B cell (primary cell): Measurements from ENCODE around the gene DTHD1. TPM values are rescaled to one million over a fixed set of nuclear protein-coding genes. Genes with fewer than 3 reads are reported as not detected.
A peak's percentile ranks its signal among the peaks of the same experiment; 100 is the strongest.

Experiments used
- ATAC-seq: fragments of 200-7000 bp; cut with Tn5 transposase; one replicate; pipeline ENCODE4 v1.10.0; 2021; ENCODE audit warnings: low read depth, mild to moderate bottlenecking, moderate number of reproducible peaks, moderate library complexity
- CTCF ChIA-PET: fragments of 350-600 bp; sonication (Branson Sonifier 250); formaldehyde crosslinking; loops from one replicate; lab custom pipeline; 2021; ENCODE audit warnings: antibody characterized with exemption, inconsistent platforms; lab: Charles Lee
- POLR2A ChIA-PET: fragments of 350-600 bp; sonication (Branson Sonifier 250); formaldehyde crosslinking; loops from one replicate; lab custom pipeline; 2021; ENCODE audit warnings: antibody characterized with exemption; lab: Charles Lee
- DNase-seq: peaks from one replicate; pipeline ENCODE4 v3.0.0; 2013
- H2AFZ ChIP-seq: 2 replicates; pipeline ENCODE4 v1.6.1; 2012; ENCODE audit warnings: mild to moderate bottlenecking, low read depth, low read length; ENCODE audit not compliant: insufficient read depth, poor library complexity, severe bottlenecking
- H3K27ac ChIP-seq, 2 donors: 1 replicate in 1 of 2; 2 replicates in 1 of 2; pipeline ENCODE4 v1.5.1; 2012 to 2013; ENCODE audit warnings: low read length in 2 of 2, mild to moderate bottlenecking in 2 of 2, moderate library complexity in 1 of 2
- H3K27me3 ChIP-seq, 4 experiments: fragments of 200-600 bp in 1 of 4; sonication (generic) in 1 of 4; replicated peaks in 1 of 4; 1 replicate in 2 of 4; 2 replicates in 2 of 4; pipeline versions ENCODE4 v1.6.1 to v1.7.0; 2013 to 2016; ENCODE audit warnings: low read length in 3 of 4, mild to moderate bottlenecking in 2 of 4, mixed read lengths in 1 of 4, moderate library complexity in 1 of 4; ENCODE audit not compliant: insufficient read depth in 4 of 4, control insufficient read depth in 3 of 4; ENCODE audit errors: control extremely low read depth in 1 of 4
- H3K36me3 ChIP-seq, 2 experiments: replicated peaks in 1 of 2; 1 replicate in 1 of 2; 2 replicates in 1 of 2; pipeline versions ENCODE4 v1.6.1 to v1.7.1; 2013; ENCODE audit warnings: low read length in 1 of 2; ENCODE audit not compliant: insufficient read depth in 2 of 2, control insufficient read depth in 1 of 2; ENCODE audit errors: control extremely low read depth in 1 of 2, extremely low read depth in 1 of 2
- H3K4me1 ChIP-seq, 2 donors: fragments of 200-600 bp in 1 of 2; sonication (generic) in 1 of 2; 1 replicate in 1 of 2; 2 replicates in 1 of 2; pipeline versions ENCODE4 v1.5.1 to v1.6.1; 2013 to 2017; ENCODE audit warnings: low read length in 2 of 2; ENCODE audit not compliant: control insufficient read depth in 2 of 2, insufficient read depth in 2 of 2
- H3K4me2 ChIP-seq: replicated peaks from 2 replicates; pipeline ENCODE3; 2012; ENCODE audit warnings: mild to moderate bottlenecking, low read depth, low read length; ENCODE audit not compliant: poor library complexity, severe bottlenecking
- H3K4me3 ChIP-seq, 5 experiments: fragments of 200-600 bp in 1 of 5; sonication (generic) in 1 of 5; 1 replicate in 3 of 5; 2 replicates in 2 of 5; pipeline versions ENCODE4 v1.5.1 to v1.7.0; 2011 to 2016; ENCODE audit warnings: low read length in 4 of 5, mild to moderate bottlenecking in 4 of 5, low read depth in 2 of 5, control low read depth in 1 of 5, moderate library complexity in 1 of 5; ENCODE audit not compliant: insufficient read depth in 1 of 5; ENCODE audit errors: control extremely low read depth in 1 of 5, extremely low read depth in 1 of 5
- H3K79me2 ChIP-seq: fragments of 200-600 bp; sonication (generic); one replicate; pipeline ENCODE4 v1.6.0; 2016; ENCODE audit warnings: low read length; ENCODE audit not compliant: control insufficient read depth, insufficient read depth
- H3K9ac ChIP-seq: fragments of 200-600 bp; sonication (generic); 2 replicates; pipeline ENCODE4 v1.6.1; 2017; ENCODE audit warnings: mild to moderate bottlenecking, low read length, moderate library complexity
- H3K9me3 ChIP-seq, 3 donors: one replicate each; pipeline versions ENCODE4 v1.6.1 to v1.7.1; 2013; ENCODE audit warnings: low read length in 2 of 3; ENCODE audit not compliant: control insufficient read depth in 2 of 3, insufficient read depth in 1 of 3; ENCODE audit errors: control extremely low read depth in 1 of 3
- H4K20me1 ChIP-seq: 2 replicates; pipeline ENCODE4 v1.6.0; 2012; ENCODE audit warnings: mild to moderate bottlenecking, low read length; ENCODE audit not compliant: insufficient read depth, control insufficient read depth, poor library complexity, severe bottlenecking
- H3K27ac Mint-ChIP-seq: one replicate; pipeline ENCODE4 v1.8.0; 2021; ENCODE audit warnings: mixed read lengths
- H3K27me3 Mint-ChIP-seq: one replicate; pipeline ENCODE4 v1.8.0; 2021; ENCODE audit warnings: mixed read lengths
- H3K4me1 Mint-ChIP-seq: one replicate; pipeline ENCODE4 v1.8.0; 2021; ENCODE audit warnings: mixed read lengths
- H3K4me3 Mint-ChIP-seq: one replicate; pipeline ENCODE4 v1.8.0; 2021; ENCODE audit warnings: mixed read lengths
- H3K9me3 Mint-ChIP-seq: one replicate; pipeline ENCODE4 v1.8.0; 2022; ENCODE audit warnings: mixed read lengths; ENCODE audit not compliant: insufficient read depth
- EZH2 ChIP-seq: IDR thresholded peaks from 2 replicates; pipeline ENCODE4 v1.6.1; 2012; ENCODE audit warnings: borderline replicate concordance, low read depth, mild to moderate bottlenecking, moderate library complexity, low read length; ENCODE audit not compliant: insufficient read depth, poor library complexity, severe bottlenecking
- WGBS: methylation state at CpG from one replicate; pipeline ENCODE4 v1.1.5; 2013; ENCODE audit warnings: missing lambda C conversion rate; ENCODE audit not compliant: insufficient coverage; 5-methylcytosine and 5-hydroxymethylcytosine counted together
- intact Hi-C: fragments of 100-400 bp; cut with micrococcal nuclease; formaldehyde crosslinking; loops from one replicate; pipeline ENCODE4 v1.10.0; 2022
- polyA plus RNA-seq: library from polyadenylated mRNA; depleted of rRNA; stranded (reverse); fragments of >200 nt; gene quantifications from 2 replicates; pipeline ENCODE4 v1.2.3, GENCODE V29; 2012
- total RNA-seq, 2 donors: library from RNA; stranded (reverse); fragments of 120-200 nt in 1 of 2; gene quantifications; 1 replicate in 1 of 2; 2 replicates in 1 of 2; pipeline versions ENCODE4 v1.2.3 to v1.2.4, GENCODE V29; 2013 to 2022
- TF ChIP-seq, protein P1 (sequence below): fragments of 200-600 bp; IDR thresholded peaks from one replicate; pipeline ENCODE4 v1.8.0; 2022; ENCODE audit warnings: antibody characterized with exemption, mild to moderate bottlenecking

Gene DTHD1
- total and polyA plus RNA-seq, 2 donors (not counting 1 experiment from before 2014, with no cell fraction given), result 0.04 TPM; not detected in 1

DNA sequence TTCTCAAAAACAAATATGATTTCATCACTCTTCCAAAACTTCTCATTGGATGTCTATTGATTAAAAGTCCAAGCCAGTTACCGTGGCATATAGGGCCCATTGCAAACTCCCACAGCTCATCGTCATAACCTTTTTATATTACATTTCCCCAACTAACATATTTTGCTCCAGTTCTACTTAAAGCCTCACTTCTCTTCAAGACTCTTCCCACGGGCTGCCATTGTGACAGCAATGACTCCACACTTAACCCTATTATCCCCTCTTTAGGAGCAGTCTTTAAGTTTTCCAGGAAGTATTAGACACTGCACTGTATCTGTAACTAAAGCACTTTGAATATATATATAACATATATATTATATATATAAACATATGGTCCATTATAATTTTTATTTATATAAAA, 44.5 kb downstream of the DTHD1 start:
- Histone ChIP-seq H3K4me1 (peaks cover 40 to 48% of the 10 kb centered on the region in 2 donors), H3K27ac (peak overlapping the region; percentile 76 to 85), H2AFZ (peak overlapping the region; percentile 59), H3K27me3 (no peaks in the 10 kb centered on the region), H3K9me3 (no peaks in the 10 kb centered on the region), H3K79me2 (no peaks in the 10 kb centered on the region), H3K4me3 (peak overlapping the region in 2 of 5 experiments; percentile 7 to 44), H3K4me2 (peak overlapping the region; percentile 67), H3K36me3 (no peaks in the 10 kb centered on the region), H4K20me1 (no peaks in the 10 kb centered on the region), H3K9ac (peak overlapping the region; percentile 51)
- intact Hi-C loops, result loop anchor here (2.0 kb wide), 3 partner anchors 15 to 81 kb away; partner anchors contain the start of gene ARAP2
- WGBS, result 93% methylated on average over 2 of the region's 3 CpGs
- Mint-ChIP-seq H3K4me3 (peak overlapping the region; percentile 69), H3K9me3 (no peaks in the 10 kb centered on the region), H3K27me3 (no peaks in the 10 kb centered on the region), H3K27ac (peak overlapping the region; percentile 90), H3K4me1 (peaks cover 64% of the 10 kb centered on the region)
- CTCF ChIA-PET, result interaction anchor here (1.0 to 2.0 kb wide), 6 partner anchors 23 to 84 kb away, joined by 3 to 10 read pairs (median 6); partner anchors contain the start of gene ARAP2
- POLR2A ChIA-PET, result interaction anchor here (1.6 to 1.8 kb wide), 2 partner anchors 15 to 82 kb away, joined by 7 to 8 read pairs; partner anchors contain the start of gene ARAP2
- no peak for DNase-seq
- TF ChIP-seq, protein P1, sequence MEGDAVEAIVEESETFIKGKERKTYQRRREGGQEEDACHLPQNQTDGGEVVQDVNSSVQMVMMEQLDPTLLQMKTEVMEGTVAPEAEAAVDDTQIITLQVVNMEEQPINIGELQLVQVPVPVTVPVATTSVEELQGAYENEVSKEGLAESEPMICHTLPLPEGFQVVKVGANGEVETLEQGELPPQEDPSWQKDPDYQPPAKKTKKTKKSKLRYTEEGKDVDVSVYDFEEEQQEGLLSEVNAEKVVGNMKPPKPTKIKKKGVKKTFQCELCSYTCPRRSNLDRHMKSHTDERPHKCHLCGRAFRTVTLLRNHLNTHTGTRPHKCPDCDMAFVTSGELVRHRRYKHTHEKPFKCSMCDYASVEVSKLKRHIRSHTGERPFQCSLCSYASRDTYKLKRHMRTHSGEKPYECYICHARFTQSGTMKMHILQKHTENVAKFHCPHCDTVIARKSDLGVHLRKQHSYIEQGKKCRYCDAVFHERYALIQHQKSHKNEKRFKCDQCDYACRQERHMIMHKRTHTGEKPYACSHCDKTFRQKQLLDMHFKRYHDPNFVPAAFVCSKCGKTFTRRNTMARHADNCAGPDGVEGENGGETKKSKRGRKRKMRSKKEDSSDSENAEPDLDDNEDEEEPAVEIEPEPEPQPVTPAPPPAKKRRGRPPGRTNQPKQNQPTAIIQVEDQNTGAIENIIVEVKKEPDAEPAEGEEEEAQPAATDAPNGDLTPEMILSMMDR, result no peak
- no peak for TF ChIP-seq EZH2
- ATAC-seq, result no peak

DNA sequence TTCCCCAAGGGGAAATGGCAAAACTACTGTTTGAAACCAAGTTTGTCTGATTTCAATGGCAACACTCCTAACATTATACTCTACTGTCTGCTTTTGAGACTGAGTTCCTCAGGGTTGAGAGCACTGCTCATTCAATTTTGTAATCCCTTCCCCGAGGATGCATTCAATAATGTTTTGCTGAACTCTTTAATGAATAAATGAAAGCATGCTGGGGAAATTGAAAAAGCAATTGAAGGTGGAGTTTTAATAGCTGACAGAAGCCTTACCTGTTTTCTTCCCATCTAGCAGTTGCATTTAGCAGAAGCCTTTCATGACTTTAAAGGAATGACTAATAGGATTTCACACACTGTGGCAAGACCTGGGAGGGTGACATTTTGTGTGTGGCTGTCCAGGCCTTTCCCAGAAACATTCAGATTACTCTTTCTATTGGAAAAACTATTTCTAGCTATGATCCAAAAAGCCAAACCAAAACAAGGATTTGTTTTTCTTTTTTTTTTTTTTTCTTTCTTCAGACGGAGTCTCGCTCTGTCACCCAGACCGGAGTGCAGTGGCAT, 45.1 kb downstream of the DTHD1 start:
- WGBS, result 100% methylated on average over 3 of the region's 4 CpGs
- Histone ChIP-seq H3K27me3 (no peaks in the 10 kb centered on the region), H3K9me3 (no peaks in the 10 kb centered on the region), H3K36me3 (no peaks in the 10 kb centered on the region), H3K4me3 (no peak overlapping the region), H3K4me2 (peak overlapping the region; percentile 67), H3K79me2 (no peaks in the 10 kb centered on the region), H3K4me1 (peaks cover 36 to 43% of the 10 kb centered on the region in 2 donors), H4K20me1 (no peaks in the 10 kb centered on the region), H3K9ac (no peak overlapping the region), H3K27ac (peak overlapping the region in 1 of 2 donors; percentile 85), H2AFZ (peak overlapping the region; percentile 22)
- CTCF ChIA-PET, result interaction anchor here (1.0 kb wide), 1 partner anchor 16 kb away, joined by 3 read pairs; no protein-coding TSS in a partner anchor
- Mint-ChIP-seq H3K4me3 (no peak overlapping the region), H3K27ac (peak overlapping the region; percentile 55), H3K9me3 (no peaks in the 10 kb centered on the region), H3K4me1 (peaks cover 59% of the 10 kb centered on the region), H3K27me3 (no peaks in the 10 kb centered on the region)
- no peak for DNase-seq
- POLR2A ChIA-PET, result no interaction called here
- intact Hi-C loops, result no loop called here
- ATAC-seq, result no peak
- TF ChIP-seq, protein P1, result no peak
- TF ChIP-seq EZH2, result no peak
